Medulla oblongata (tissue), 1 donor: Measurements from ENCODE around the gene STXBP1.
"Not testable (repeated sequence)": the region's sequence is repeated elsewhere in the genome, so short reads cannot be mapped to it uniquely, and the experiment has no call there.

Source experiments
- DNase-seq: peaks from one replicate; pipeline ENCODE4 v3.0.0-alpha.2; 2015; ENCODE audit errors: extremely low spot score

The STXBP1 gene

DNA sequence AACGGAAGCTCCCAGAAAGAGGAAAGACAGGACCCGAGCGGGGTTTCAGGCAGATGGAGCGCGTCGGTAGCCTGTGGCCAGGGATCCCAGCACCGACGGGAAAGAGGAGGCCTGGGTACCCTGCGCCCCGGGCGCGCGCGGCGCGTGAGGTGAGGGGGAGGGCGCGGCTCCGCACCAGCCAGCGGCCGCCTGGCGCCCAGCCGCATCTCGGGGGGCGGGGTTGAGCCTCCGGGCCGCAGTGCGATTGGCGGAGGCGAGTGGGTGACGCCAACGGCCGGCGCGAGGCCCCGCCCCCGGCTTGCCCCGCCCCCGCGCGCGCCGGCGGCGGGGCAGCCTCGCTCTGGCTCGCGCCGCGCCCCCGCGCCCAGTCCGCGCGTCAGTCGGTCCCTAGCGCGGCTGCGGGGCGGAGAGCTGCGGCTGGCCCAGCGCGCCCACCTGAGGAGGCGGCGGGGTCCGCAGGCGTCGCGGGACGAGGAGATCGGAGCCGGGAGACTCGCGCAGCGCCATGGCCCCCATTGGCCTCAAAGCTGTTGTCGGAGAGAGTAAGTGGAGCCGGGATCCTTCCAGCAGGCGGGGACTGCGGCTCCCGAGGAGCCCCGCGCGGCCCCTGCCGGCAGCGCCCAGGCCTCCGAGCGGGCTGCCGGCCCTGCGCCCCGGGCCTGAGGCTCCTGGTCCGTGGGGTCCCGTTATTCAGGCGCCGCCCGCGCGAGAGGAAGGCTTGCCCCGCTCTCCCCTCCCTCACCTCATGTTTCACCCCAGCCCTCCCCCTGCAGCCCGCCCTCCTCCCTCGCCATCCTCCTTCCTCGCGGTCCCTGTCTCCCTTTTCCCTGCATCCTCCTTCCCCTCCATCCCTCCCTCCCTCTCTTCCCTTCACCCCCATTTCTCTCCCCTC lies at the start of gene STXBP1:
STXBP1 (plus strand) TSS at position 379 of the 892 bp plus-strand sequence; CDS start at position 506, 127 bp downstream.
- peak; percentile 92 for DNase-seq

DNA sequence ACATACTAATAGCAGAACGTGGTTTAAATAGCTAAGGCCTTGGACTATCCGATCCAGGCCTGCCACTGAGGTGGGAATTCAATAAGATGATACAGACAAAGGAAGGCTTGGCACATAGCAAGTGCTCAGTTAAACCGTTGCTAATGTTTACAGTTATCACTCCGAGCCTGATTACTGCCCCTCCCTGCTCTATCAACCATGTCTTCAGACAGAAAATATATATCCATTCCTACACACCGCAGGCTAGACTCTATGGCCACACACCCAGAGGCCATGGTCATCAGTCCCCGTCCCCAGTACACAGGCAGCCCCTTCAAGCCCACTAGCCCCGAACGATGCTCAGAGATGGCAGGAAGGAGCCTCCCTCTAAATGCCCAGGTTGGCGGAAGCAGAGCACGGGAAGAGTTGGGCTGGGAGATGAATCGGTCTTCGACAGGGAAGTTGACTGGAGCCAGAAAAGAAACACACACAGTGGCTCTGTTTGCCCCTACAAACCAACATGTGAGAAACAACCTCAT lies 49.7 kb upstream of the STXBP1 start:
- DNase-seq: no peak

DNA sequence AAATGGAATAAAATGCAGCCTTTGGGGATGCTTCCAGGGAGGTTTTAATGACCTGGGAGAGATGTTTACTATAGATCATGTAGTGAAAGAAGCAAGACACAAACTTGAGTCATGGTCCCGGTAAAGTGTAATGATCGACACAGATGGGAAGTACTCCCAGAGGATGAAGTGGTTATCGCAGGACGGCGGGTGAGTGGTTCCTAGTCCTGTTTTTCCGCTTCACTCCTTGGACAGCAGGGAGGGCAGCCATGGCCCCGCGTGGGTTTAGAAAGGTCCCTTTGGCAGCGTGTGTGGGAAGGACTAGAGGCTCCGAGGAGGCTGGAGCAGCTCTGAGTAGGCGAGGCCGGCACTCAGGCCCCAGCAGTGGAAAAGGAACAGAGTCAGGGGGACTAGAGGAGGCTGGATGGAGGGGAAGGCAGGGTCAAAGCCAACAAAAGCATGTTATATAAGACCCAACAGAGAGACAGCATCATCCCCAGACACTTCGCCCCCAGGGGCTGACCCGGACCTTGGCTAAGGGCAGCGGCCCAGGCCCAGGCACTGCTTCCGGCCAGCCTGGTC lies 49.2 kb upstream of the STXBP1 start:
- DNase-seq: no peak

DNA sequence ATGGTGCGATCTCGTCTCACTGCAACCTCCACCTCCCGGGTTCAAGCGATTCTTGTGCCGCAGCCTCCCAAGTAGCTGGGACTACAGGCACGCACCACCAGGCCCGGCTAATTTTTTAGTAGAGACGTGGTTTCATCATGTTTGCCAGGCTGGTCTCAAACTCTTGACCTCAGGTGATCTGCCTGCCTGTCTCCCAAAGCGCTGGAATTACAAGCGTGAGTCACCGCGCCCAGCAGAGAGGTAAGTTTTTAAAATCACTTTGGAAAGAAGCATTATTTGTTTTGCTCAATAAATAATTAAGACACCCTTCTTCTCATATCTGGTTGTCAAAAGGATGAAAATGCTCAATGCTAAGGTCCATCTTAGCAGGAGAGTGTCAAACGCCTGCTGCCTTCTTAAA lies 48.5 kb upstream of the STXBP1 start:
- DNase-seq: no peak

DNA sequence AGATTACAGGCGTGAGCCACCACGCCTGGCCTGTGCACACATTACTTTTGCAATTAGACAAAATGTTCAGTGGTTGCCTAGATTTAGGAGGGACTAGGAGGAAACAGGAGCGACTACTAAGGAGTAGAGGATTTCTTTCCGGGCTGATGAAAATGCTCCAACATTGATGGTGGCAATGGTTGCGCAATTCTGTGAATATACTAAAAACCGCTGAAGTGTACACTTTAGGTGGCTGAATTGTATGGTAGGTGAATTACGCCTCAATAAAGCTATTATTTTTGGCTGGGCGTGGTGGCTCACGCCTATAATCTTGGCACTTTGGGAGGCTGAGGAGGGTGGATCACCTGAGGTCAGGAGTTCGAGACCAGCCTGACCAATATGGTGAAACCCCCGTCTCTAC lies 46.8 kb upstream of the STXBP1 start:
- DNase-seq: no peak

DNA sequence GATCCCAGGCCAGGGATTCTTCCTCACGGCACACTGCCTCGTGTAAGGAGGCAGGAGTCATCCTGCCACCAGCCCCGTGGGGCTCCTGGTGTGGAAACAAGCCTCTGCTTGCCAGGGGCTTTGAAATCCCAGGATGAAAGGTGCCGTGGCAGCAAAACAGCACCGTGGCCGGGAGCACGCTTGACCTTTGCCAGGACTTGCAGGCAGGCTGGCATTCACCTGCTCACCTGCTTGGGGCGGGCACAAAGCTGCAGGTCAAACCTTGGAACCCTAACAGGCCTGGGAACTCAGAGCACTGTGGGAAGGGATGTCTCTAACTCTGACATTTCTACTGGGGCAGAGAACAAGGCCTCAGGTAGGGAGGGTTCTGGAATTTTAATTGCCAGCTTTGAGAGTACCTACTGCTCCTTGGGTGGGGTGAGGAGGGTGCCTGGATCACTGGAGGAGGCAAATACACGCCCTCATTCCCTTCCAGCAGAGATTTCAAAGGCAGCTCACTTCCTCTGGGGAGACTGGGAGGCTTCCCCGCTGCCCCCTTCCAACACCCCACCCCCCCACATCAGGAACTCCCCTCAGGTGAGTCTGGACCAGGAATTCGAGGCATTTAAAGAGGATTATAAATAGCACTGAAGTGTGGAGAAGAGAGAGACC lies 45.6 kb upstream of the STXBP1 start:
- DNase-seq: no peak

DNA sequence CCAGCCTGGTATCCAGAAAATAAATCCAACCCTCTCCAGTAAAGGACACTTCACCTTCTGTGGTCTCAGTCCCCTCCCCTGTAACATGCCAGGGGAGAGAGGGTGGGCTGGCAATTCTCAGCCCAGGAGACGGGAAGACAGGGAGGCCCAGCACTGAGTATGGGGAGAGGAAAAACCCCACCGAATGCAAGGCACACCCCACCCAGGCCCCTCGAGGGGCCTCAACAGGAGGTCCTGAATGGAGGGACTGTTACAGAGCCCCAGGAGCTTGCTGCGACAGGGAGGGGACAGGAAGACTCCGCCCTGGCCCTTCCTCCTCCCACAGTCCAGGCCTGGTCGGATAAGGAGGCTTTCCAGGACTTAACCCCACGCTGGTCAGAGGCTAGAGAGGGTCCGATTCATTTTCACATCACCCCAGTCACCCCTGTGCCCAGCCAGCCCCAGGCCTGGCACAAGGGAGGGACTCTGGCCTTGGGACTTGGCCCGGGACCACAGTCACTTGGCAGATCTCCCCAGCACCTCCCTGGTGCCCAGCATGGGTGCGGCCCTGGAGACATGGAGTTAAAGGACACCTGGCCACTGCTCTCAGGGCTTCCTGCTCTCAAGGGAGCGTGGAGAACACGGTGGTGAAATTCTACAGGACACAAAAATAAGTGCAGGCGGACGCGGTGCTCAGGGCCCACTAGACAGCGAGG lies 44.9 kb upstream of the STXBP1 start:
- no peak for DNase-seq

DNA sequence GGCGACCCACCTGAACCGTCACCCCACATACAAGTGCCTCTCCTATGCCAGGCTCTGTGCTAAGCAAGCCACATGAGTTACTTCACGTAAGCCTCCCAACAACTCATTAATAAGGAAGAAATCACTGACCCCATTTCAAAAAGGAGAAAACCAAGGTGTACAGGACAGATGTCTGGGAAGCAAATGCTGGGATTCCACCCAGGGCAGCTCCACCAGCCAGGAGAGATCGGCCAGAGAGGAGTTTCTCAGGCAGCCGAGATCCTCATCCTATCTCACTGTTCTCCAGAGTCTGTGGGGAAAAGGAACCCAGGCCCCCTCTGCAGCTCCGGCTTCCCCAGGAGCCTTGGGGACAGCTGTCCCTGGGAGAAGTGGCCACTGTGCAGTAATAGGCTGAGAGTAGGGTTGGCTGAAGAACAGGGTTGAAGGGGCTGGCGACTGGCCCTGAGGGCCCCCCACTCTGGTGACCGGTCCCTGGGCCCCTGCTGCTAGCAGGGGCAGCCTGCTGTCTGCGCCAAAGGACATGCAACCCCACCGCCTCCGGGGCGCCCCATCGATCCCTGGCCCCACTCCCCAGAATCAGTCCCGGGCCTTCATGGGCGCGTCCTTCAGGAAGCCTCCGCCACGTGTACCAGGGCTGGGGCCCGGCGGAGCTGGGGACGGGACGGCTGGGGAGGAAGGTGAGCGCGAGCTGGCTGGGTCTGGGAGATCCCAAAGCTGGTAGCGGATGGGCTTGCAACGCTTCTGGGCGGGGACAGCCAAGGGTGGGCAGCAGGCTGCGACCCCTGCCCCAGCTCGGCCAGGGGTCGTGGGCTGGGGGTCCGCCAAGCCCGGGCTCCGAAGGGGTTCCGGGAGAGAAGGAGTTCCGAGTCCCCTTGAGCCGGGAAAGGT lies 44.1 kb upstream of the STXBP1 start:
- DNase-seq: no peak

DNA sequence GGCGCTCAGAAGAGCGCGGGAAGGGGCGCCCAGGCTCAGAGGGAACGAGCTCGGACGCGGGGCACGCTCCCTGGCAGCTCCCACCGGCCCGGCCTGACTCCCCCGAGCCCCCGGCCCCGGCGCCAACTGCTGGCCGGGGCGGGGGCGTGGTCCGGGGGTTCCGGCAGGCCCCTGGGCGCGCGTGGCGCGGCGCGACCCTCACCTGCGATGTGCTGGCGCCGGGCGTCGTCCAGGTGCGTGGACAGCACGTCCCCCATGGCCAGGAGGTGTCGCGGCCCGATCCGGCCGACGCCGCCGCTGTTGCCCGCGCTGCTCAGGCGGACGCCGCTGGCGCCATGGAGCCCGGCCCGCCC lies 43.5 kb upstream of the STXBP1 start:
- DNase-seq: no peak

DNA sequence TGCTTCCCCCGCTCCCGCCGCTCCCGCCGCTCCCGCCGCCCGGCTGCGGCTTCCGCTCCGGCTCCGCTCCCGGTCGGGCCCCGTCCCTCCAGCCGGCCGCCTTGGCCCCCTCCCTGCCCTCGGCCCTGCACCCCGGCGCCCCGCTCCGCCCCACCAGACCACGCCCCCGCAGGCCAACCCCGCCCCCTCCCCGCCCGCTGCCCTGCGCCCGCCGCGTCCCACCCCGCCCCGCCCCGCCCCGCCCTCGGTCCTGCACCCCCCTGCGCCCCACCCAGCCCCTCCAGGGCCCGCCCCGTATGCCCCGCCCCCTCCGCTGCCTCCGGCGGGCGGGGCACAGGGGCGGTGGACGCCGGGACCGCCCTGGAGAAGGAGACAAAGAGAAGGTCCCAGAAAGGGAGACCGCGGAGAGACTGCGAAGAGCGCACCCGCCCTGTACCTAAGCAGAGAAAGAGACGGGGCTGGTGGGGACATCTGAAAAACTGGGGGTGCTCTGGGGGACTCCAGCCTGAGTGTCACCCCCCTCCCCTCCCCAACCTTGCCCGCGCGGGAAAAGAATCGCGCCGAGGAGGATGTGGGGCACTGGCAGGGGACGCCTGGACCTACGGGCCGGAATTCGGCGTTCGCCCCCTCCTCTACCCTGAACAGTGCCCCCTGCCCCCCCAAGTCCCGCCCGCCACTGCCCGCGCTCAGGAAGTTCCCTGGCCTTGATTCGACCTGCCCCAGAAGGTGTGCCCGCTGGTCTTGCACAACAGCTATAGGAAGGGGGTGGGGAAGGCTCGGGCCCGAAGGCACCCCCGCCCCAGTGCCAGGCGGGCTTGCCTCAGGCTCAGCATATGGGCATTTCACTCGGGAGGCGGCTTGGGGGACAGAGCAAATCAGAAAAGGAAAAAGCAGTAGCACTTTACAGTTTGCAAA lies 42.8 kb upstream of the STXBP1 start:
- peak; percentile 66 for DNase-seq

DNA sequence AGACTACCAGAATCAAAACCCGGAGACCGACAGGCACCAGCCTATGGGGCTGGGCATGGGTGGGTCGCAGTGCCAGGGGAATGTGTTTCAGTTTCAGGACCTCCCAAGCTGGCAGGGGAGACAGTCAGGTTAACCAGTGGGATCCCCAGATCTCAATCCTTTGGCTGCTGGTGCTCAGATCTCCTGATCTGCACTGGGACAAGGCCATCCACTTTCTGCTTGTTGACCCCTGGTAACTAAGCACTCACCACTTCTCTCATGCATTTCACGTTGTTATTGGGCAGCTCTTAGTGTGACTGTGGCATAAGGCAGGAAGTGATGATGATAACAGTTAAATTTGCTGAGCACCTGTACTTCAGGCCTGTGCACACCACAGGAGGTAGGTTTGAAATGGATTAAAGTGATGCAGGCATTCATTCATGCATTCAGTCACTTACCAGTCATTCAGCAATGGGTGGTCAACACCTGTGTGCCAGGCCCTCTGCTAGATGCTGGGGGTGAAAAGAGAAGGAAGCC lies 42.1 kb upstream of the STXBP1 start:
- no peak for DNase-seq

DNA sequence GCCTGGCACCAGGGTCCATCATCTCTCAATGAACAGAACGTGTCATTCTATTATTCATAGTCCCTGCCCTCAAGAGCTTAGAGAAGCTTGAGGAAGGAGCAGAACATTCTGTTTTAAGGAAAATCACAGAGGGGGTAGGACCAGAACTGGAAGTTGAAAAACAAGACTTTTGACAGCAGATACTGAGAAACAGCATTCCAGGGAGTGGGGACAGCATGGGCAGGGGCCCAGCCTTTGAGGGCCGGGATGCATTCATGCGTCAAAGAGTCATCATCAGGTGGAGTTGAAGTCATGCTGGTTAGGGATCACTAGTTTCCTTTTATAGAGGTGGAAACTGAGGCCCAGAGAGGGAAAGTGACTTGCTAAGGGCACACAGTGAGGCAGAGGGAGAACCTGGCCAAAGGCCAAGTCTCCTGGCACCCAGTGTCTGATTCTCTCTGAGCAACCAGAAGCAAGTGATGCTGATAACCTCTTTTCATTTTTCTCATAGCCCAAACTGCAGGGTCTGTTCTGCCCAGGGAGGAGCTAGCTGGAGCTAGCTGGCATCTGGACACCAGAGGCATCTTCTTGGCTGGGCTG lies 41.5 kb upstream of the STXBP1 start:
- DNase-seq: no peak

DNA sequence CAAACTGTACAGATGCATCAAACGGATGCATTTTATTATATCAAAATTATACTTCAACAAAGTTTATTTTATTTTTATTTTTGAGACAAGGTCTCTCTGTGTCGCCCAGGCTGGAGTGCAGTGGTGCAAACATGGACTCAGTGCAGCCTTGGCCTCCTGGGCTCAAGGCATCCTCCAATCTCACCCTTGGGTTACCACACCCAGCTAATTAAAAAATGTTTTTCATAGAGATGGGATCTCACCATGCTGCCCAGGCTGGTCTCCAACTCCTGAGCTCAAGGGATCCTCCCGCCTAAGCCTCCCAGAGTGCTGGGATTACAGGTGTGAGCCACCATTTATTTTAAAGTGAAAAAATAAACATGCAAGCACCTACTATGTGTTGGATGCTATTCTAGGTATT lies 40.1 kb upstream of the STXBP1 start:
- DNase-seq: no peak

DNA sequence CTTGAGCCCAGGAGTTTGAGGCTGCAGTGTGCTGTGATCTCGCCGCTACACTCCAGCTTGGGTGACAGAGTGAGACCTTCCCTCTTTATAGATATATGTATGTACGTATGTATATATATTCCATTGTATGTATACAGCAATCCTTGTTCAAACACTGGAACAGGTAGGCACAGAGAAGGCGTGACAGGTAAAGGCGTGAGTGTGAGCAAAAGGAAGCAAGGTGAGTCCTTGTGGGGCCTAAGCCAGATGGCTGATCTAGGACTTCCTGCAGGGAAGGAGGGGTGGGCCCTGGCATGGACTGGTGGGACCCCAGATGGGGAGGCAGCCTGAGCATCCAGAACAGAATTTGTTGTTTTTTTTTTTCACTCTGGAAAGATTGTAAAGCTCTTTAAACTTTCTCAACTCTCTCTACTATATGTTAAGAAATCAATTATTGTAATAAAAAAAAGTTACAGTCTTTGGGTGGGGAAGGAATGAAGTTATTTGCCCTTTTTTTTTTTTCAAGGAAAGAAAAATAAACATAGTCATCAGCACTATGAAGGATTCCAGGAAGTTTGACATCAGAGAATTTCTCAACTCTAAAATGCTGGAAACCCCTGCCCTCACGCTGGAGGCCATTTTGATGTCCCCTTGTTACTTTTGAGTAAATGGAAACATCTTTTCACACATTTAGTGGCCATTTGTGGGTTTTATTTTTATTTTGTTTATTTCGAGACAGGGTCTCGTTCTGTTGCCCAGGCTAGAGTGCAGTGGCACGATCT lies 38.9 kb upstream of the STXBP1 start:
- DNase-seq: no peak

DNA sequence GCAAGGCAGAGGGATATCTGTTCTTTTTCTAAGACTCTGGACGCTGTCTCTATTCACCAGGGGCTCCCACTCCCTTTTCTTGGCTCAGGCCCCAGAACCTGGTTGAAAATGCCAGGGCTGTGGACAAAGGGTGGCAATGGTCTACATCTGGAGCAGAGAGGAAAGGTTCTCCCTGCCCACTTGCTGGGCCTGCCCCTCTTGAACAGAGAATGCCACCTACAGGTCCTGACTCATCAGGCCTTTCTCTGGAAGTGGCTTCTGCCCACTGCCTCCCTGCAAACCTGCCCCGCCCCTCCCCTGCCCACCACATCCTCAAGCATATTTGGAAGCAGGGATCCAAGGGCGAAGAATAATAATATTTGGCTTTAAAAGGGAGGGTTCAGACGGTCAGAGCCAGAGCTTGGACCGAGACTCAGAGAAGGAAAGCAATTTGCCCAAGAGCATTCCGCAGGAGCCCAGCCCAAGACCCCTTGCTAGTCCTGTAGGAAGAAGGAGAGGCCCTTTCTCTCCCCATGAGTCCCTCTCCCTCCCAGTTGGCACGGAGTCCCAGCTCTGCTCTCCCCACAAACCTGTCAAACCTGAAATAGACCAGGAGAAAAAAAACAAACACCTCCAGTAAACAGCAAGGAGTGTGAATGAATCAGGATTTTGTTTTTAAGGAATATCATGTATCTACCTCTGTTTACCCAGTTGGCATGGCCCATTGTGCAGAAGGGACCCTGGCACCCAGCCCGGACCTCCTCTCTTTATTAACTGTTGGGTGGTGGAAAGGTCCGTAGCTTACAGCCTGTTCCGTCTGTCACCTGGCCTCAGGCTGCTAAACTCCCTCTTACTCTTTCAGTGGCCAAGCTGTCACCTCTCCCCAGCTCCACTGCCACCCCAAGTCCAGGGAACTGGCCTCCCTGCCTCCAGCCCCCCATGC lies 37.7 kb upstream of the STXBP1 start:
- no peak for DNase-seq

DNA sequence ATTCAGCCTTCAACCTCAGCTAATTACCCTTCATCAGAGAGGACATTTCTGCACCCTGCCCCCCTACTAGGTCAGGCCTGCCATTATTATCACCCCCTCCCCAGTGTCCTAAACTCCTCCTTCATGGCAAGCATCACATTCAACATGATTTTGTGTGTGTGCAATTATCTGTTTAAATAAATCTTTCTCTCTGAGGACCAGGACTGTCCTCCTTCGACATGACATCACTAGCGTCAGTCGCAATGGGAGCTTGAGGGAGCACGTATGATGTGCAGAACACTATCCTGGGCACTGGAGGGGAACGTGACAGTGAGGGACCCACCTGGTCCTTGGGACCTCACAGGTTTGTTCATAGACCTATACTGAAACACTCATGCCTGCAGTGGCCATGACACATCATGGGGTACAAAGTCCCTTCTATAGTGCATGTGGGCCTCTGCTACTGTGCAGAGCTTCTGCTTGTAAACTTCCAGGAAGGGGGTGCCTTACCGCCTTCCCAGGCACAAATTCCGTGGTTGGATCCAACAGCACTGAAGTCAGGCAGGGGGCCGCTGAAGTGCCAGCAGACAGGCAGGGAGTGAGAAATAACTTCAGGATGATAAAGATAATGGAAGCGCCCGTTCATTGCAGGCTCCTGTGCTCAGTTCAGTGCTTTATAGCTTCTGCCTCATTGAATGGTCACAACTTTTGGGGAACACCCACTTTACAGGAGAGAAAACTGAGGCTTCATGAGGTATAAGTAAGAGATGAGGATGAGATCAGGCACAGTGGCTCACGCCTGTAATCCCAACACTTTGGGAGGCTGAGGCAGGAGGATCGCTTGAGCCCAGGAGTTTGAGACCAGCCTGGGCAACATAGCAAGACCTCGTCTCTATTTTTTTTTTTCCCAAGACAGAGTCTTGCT lies 36.0 kb upstream of the STXBP1 start:
- no peak for DNase-seq

DNA sequence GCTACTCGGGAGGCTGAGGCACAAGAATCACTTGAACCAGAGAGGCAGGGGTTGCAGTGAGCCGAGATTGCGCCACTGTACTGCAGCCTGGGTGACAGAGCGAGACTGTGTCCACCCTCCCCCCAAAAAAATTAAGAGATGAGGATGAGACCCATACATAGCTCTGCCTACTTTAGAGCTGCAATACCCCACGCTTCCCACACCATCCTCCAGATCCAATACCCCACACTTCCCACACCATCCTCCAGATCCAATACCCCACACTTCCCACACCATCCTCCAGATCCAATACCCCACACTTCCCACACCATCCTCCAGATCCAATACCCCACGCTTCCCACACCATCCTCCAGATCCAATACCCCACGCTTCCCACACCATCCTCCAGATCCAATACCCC lies 34.9 kb upstream of the STXBP1 start:
- not testable (repeated sequence) for DNase-seq
